NT2/D1 (cell line): ENCODE measurements around the gene COL4A3.

Source experiments
- SUZ12 ChIP-seq: IDR thresholded peaks from 2 replicates; pipeline ENCODE4 v1.6.1; 2011; ENCODE audit not compliant: insufficient read length, insufficient read depth; ENCODE audit errors: extremely low read depth
- YY1 ChIP-seq: IDR thresholded peaks from 2 replicates; pipeline ENCODE4 v1.6.1; 2011; ENCODE audit not compliant: insufficient read length, insufficient read depth
- ZNF274 ChIP-seq: IDR thresholded peaks from 2 replicates; pipeline ENCODE4 v1.6.1; 2011; ENCODE audit warnings: mild to moderate bottlenecking, low read depth, low read length

- TF ChIP-seq YY1 (no peak), ZNF274 (no peak), SUZ12 (no peak)
These were observed 177.1 kb downstream of the COL4A3 start for GRCh38 chr2:227341553-227341952.
